SK-N-SH (cell line): ENCODE results near the gene MBNL1. TPM values are rescaled to one million over a fixed set of nuclear protein-coding genes. Genes with fewer than 3 reads are reported as not detected.

Experiments
- CTCF ChIA-PET: fragments of 300-600, 350-600 bp; formaldehyde crosslinking; extraction: SDS; loops from one replicate; lab custom pipeline; 2021; lab: Yijun Ruan, JAX
- POLR2A ChIA-PET: fragments of 350-600 bp; sonication (Branson Sonifier 250); formaldehyde crosslinking; extraction: SDS; loops from one replicate; lab custom pipeline; 2020; ENCODE audit warnings: antibody characterized with exemption, inconsistent platforms; lab: Yijun Ruan, JAX
- DNase-seq: peaks from one replicate; pipeline ENCODE4 v3.0.0; 2012
- H2AFZ ChIP-seq: fragments of 200-600 bp; sonication (generic); 2 replicates; pipeline ENCODE4 v1.8.1; 2016; ENCODE audit warnings: antibody characterized with exemption, mild to moderate bottlenecking, low read depth
- H3F3A ChIP-seq: fragments of 200-600 bp; sonication (generic); replicated peaks from 2 replicates; pipeline ENCODE3; 2016; ENCODE audit warnings: antibody characterized with exemption, mild to moderate bottlenecking; ENCODE audit not compliant: insufficient read depth
- H3K27ac ChIP-seq, 2 experiments: fragments of 200-500 bp in 1 of 2; fragments of 200-600 bp in 1 of 2; sonication (Bioruptor generic) in 1 of 2; sonication (generic), shearing (Covaris generic) in 1 of 2; 2 replicates each; pipeline versions ENCODE4 v1.5.1 to v1.6.1; 2014 to 2016; ENCODE audit warnings: low read depth in 2 of 2, inconsistent platforms in 1 of 2, low read length in 1 of 2, mild to moderate bottlenecking in 1 of 2, mixed read lengths in 1 of 2
- H3K27me3 ChIP-seq: fragments of 200-600 bp; sonication (generic), shearing (Covaris generic); 2 replicates; pipeline ENCODE4 v1.6.1; 2016; ENCODE audit warnings: mixed run types; ENCODE audit not compliant: insufficient read depth
- H3K36me3 ChIP-seq, 2 experiments: fragments of 200-500 bp in 1 of 2; fragments of 200-600 bp in 1 of 2; sonication (Bioruptor generic) in 1 of 2; sonication (generic) in 1 of 2; replicated peaks in 1 of 2; 2 replicates each; pipeline versions ENCODE3 to v1.5.1; 2014 to 2016; ENCODE audit warnings: low read length in 1 of 2, mild to moderate bottlenecking in 1 of 2; ENCODE audit not compliant: insufficient read depth in 2 of 2, control insufficient read depth in 1 of 2
- H3K4me1 ChIP-seq, 2 experiments: fragments of 200-500 bp in 1 of 2; fragments of 200-600 bp in 1 of 2; sonication (Bioruptor generic) in 1 of 2; sonication (generic), shearing (Covaris generic) in 1 of 2; 2 replicates each; pipeline versions ENCODE4 v1.5.1 to v1.6.1; 2014 to 2016; ENCODE audit warnings: low read depth in 1 of 2, low read length in 1 of 2, mixed run types in 1 of 2; ENCODE audit not compliant: insufficient read depth in 2 of 2, control insufficient read depth in 1 of 2
- H3K4me2 ChIP-seq: fragments of 200-600 bp; sonication (generic), shearing (Covaris generic); 2 replicates; pipeline ENCODE4 v1.6.1; 2017; ENCODE audit warnings: mixed run types
- H3K4me3 ChIP-seq, 2 experiments: fragments of 200-500 bp in 1 of 2; fragments of 200-600 bp in 1 of 2; sonication (Bioruptor generic) in 1 of 2; sonication (generic), shearing (Covaris generic) in 1 of 2; 2 replicates each; pipeline versions ENCODE4 v1.5.1 to v1.8.1; 2014 to 2016; ENCODE audit warnings: low read depth in 2 of 2, inconsistent platforms in 1 of 2, low read length in 1 of 2, mild to moderate bottlenecking in 1 of 2, mixed read lengths in 1 of 2, moderate library complexity in 1 of 2
- H3K79me2 ChIP-seq: fragments of 200-600 bp; sonication (generic); 2 replicates; pipeline ENCODE4 v1.8.1; 2017; ENCODE audit warnings: mild to moderate bottlenecking; ENCODE audit not compliant: insufficient read depth
- H3K9ac ChIP-seq: fragments of 200-600 bp; sonication (generic); 2 replicates; pipeline ENCODE4 v1.6.1; 2017; ENCODE audit warnings: mixed run types
- H3K9me2 ChIP-seq: fragments of 200-600 bp; sonication (generic); 2 replicates; pipeline ENCODE4 v1.6.1; 2017; ENCODE audit warnings: mixed run types
- H3K9me3 ChIP-seq: fragments of 200-600 bp; sonication (generic); 2 replicates; pipeline ENCODE4 v1.6.1; 2017; ENCODE audit warnings: mixed run types, mild to moderate bottlenecking, moderate library complexity
- H4K20me1 ChIP-seq: fragments of 200-600 bp; sonication (generic); 2 replicates; pipeline ENCODE4 v1.6.1; 2017; ENCODE audit warnings: mild to moderate bottlenecking, mixed run types; ENCODE audit not compliant: insufficient read depth
- FOSL2 ChIP-seq: IDR thresholded peaks from 2 replicates; pipeline ENCODE4 v1.4.0; 2012; ENCODE audit warnings: low read depth, mild to moderate bottlenecking, moderate library complexity, borderline replicate concordance
- FOXJ3 ChIP-seq: sonication (generic); formaldehyde crosslinking; IDR thresholded peaks from 2 replicates; pipeline ENCODE4 v1.5.1; 2020; ENCODE audit warnings: mild to moderate bottlenecking, missing genetic modification reagents
- FOXM1 ChIP-seq: IDR thresholded peaks from 2 replicates; pipeline ENCODE4 v1.4.0; 2012; ENCODE audit warnings: low read depth, mild to moderate bottlenecking
- GATA2 ChIP-seq: sonication (generic); formaldehyde crosslinking; IDR thresholded peaks from 2 replicates; pipeline ENCODE4 v1.5.0; 2020; ENCODE audit warnings: mild to moderate bottlenecking, missing genetic modification reagents
- IRF3 ChIP-seq: fragments of 150-350 bp; IDR thresholded peaks from 2 replicates; pipeline ENCODE4 v1.6.1; 2016; ENCODE audit warnings: mild to moderate bottlenecking, low read depth, low read length
- JUND ChIP-seq: IDR thresholded peaks from 2 replicates; pipeline ENCODE4 v1.4.0; 2012
- MEF2A ChIP-seq: IDR thresholded peaks from 2 replicates; pipeline ENCODE4 v1.4.0; 2012; ENCODE audit warnings: low read depth, borderline replicate concordance
- RCOR1 ChIP-seq: fragments of 150-350 bp; IDR thresholded peaks from 2 replicates; pipeline ENCODE4 v1.6.1; 2017; ENCODE audit warnings: antibody characterized with exemption, low read length
- REST ChIP-seq: IDR thresholded peaks from 2 replicates; pipeline ENCODE4 v1.6.1; 2012; ENCODE audit warnings: mild to moderate bottlenecking, low read depth, low read length, moderate library complexity
- RXRA ChIP-seq: IDR thresholded peaks from 2 replicates; pipeline ENCODE4 v1.4.0; 2012; ENCODE audit warnings: low read depth, mild to moderate bottlenecking, borderline replicate concordance
- SIN3A ChIP-seq: IDR thresholded peaks from 2 replicates; pipeline ENCODE4 v1.6.1; 2012; ENCODE audit warnings: low read depth, mild to moderate bottlenecking, low read length, moderate library complexity, borderline replicate concordance
- WGBS: methylation state at CpG from one replicate; pipeline ENCODE4 v1.1.6; 2017; ENCODE audit warnings: low lambda C conversion rate; 5-methylcytosine and 5-hydroxymethylcytosine counted together
- polyA plus RNA-seq, 3 experiments: library from polyadenylated mRNA; depleted of rRNA; stranded (reverse); fragments of >200 nt; gene quantifications; 2 replicates each; pipeline ENCODE4 v1.2.3, GENCODE V29; 2012
- TF ChIP-seq, protein P1 (sequence below): IDR thresholded peaks from 2 replicates; pipeline ENCODE4 v1.4.0; 2012; ENCODE audit warnings: low read depth, borderline replicate concordance
- TF ChIP-seq, protein P2 (sequence below): fragments of 200-600 bp; sonication (generic); IDR thresholded peaks from 2 replicates; pipeline ENCODE4 v1.6.1; 2017; ENCODE audit warnings: antibody characterized with exemption, mild to moderate bottlenecking, moderate library complexity

MBNL1 gene
- polyA plus RNA-seq, 1 of the 3 experiments (the other 2 are of a cell fraction): 44.3 TPM

DNA sequence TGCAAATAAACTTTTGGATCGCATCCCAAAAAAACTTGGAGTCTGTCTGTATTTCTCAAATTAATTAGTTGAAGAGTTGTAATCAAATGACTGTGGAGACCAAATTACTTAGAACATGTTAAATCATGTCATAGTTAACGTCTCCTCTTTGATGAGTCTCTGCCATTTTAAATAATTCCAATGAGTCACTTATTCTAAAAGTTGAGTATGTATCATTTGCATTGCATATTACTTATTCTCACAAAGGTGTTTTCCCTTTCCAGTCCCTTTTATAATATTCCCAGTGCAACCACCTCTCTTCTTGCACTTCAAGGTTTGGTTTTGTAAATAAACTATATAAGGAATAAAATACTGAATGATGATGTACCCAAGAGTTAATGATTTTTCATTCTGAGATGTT lies 36.0 kb upstream of the MBNL1 start:
- DNase-seq: no peak
- Histone ChIP-seq H3K9ac (no peak overlapping the region), H3F3A (peaks cover 17% of the 10 kb centered on the region), H4K20me1 (no peaks in the 10 kb centered on the region), H2AFZ (no peak overlapping the region), H3K9me2 (no peaks in the 10 kb centered on the region), H3K36me3 (no peaks in the 10 kb centered on the region), H3K4me3 (no peak overlapping the region), H3K79me2 (no peaks in the 10 kb centered on the region), H3K27me3 (no peaks in the 10 kb centered on the region), H3K9me3 (no peaks in the 10 kb centered on the region), H3K4me1 (peaks cover 0 to 11% of the 10 kb centered on the region in 2 experiments; a peak in 2 of 4 replicates), H3K4me2 (no peak overlapping the region), H3K27ac (no peak overlapping the region)
- 93% methylated on average over 2 of the region's 2 CpGs for WGBS
- POLR2A ChIA-PET: no interaction called here
- CTCF ChIA-PET: interaction anchor here (2.1 kb wide), 1 partner anchor 212 kb away, joined by 8 read pairs; no protein-coding TSS in a partner anchor
- TF ChIP-seq IRF3 (no peak), REST (no peak), RXRA (no peak), FOSL2 (no peak), FOXM1 (no peak), RCOR1 (no peak), GATA2 (CRISPR knock-in tag) (no peak), FOXJ3 (CRISPR knock-in tag) (no peak), SIN3A (no peak), MEF2A (no peak), JUND (no peak)
- TF ChIP-seq, protein P1, sequence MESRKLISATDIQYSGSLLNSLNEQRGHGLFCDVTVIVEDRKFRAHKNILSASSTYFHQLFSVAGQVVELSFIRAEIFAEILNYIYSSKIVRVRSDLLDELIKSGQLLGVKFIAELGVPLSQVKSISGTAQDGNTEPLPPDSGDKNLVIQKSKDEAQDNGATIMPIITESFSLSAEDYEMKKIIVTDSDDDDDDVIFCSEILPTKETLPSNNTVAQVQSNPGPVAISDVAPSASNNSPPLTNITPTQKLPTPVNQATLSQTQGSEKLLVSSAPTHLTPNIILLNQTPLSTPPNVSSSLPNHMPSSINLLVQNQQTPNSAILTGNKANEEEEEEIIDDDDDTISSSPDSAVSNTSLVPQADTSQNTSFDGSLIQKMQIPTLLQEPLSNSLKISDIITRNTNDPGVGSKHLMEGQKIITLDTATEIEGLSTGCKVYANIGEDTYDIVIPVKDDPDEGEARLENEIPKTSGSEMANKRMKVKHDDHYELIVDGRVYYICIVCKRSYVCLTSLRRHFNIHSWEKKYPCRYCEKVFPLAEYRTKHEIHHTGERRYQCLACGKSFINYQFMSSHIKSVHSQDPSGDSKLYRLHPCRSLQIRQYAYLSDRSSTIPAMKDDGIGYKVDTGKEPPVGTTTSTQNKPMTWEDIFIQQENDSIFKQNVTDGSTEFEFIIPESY: no peak
- TF ChIP-seq, protein P2, sequence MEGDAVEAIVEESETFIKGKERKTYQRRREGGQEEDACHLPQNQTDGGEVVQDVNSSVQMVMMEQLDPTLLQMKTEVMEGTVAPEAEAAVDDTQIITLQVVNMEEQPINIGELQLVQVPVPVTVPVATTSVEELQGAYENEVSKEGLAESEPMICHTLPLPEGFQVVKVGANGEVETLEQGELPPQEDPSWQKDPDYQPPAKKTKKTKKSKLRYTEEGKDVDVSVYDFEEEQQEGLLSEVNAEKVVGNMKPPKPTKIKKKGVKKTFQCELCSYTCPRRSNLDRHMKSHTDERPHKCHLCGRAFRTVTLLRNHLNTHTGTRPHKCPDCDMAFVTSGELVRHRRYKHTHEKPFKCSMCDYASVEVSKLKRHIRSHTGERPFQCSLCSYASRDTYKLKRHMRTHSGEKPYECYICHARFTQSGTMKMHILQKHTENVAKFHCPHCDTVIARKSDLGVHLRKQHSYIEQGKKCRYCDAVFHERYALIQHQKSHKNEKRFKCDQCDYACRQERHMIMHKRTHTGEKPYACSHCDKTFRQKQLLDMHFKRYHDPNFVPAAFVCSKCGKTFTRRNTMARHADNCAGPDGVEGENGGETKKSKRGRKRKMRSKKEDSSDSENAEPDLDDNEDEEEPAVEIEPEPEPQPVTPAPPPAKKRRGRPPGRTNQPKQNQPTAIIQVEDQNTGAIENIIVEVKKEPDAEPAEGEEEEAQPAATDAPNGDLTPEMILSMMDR: no peak
